ENCODE measurements around the gene SIRT5.
A peak's percentile ranks its signal among the peaks of the same experiment; 100 is the strongest.

SIRT5 gene

DNA sequence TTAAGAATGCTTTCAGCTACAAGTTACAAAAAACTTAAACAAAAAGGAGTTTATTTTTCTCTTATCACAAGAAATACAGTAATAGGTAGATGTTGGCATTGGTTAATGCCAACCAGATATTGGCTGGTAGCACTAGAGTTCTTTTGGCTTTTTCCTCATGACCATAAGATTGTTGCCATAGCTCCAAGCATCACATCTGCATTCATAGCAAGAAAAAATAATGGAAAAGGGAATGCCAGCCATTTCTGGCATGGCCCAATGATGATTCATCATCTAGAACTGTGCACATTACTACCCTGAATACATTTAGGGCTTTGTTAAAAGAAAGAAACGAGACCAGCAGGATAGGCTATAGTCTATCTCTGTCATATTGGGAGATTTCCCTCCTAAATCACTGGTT lies 20.8 kb upstream of the SIRT5 start:
- no peak for DNase-seq (ENCODE audit: low read depth)

DNA sequence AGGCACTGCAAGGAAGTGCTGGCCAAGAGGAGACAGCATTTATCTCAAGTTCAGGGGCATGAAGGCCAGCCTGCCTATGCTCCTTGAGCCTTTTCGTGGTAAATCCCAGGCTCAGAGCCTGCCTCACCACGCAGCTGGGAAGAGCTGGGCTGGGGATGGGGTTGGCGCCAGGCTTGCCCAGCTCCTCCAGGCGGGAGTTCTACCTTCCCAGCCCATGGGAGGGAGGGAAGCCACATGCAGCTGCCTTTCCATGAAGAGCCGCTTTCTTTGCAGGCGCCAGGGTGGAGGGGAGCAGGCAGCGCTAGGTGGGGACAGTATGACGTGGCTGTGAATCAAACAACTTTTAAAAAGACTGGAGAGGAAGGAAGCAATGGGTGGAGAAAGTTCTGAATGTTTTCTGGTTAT lies 19.5 kb upstream of the SIRT5 start:
- DNase-seq (ENCODE audit: low read depth) = no peak

DNA sequence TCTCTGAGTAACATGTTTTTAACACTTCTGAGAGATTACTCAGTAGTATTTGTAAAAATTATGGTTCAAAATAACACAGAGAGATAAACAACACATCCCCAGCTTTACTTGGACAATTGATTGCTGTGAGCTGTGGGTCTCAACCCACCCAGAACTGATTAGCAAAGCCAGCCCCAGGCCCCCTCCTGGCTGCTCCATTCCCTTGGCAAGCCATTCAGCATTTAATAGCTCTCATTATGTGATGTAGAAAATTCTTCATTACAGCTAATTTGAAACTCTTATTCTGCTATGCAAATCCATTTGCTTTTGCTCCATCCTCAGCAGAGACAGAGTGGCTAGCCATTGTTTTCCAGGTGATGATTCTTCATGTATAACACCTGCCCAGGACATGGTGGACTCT lies 16.6 kb upstream of the SIRT5 start:
- DNase-seq (ENCODE audit: low read depth) = no peak

DNA sequence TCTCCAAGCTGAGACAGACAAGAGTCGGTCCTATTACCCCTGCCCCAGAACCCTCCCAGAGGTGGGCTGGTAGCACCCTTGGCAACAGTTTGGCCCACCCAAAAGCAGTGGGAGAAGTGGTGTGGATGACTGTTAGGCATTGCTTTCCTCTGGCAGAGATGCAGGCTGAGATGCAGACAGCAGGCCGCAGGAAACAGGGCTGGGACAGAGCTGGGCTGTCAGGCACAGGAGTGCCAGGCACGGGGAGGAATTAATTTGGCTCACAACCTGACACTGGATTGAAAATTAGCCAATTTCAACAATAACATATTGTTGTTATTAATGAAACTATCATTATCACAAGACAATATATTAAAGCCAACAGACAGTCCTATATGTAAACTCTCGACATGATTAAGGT lies 15.7 kb upstream of the SIRT5 start:
- no peak for DNase-seq (ENCODE audit: low read depth)

DNA sequence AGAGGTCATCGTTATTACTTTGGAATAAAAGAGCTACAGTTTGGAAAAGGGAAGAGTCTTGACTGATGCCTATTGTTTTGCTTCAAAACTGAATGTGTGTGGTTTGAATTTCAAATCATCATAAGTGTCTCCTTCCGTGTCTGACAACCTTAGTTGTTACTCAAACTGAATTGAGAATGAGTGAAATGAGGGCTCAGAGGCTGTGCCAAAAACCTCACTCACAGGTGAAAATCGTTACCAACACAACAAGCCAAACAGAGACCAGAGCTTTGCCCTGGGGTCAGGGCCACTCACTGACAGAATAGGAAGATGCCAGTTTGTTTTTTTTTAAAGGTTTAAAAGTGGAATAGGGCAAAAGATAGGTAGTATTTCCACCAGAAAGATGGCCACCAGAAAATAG lies 15.2 kb upstream of the SIRT5 start:
- DNase-seq (ENCODE audit: low read depth) = no peak

DNA sequence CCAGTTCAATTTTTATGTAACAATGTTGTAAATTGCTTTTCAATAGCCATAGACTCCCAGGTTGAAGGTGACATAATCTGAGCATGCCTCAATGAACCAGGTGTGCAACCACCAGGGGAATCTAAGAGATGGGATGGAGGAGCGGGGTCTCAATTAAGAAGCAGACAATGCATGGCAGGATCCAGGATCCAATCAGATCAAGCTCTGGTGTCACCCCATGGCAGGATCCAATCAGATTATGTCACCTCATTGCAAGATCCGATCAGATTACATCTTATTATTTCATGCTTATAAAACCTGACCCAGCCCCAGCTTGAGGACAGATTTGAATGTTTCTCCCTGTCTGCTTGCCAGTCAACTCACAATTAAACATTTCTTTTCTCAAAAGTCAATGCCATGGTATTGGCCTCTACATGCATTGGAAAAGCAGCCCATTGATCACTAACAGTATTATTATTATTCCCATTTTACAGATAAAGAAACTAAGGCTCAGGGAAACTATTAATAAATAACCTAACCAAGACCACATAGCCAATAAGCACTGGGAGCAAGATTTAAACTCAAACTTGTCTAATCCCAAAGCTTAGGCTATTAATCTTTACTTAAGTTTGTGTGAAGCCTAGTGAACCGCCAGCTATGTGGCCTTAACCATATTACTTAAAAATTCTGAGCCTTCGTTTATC lies 14.3 kb upstream of the SIRT5 start:
- DNase-seq (ENCODE audit: low read depth) = no peak

DNA sequence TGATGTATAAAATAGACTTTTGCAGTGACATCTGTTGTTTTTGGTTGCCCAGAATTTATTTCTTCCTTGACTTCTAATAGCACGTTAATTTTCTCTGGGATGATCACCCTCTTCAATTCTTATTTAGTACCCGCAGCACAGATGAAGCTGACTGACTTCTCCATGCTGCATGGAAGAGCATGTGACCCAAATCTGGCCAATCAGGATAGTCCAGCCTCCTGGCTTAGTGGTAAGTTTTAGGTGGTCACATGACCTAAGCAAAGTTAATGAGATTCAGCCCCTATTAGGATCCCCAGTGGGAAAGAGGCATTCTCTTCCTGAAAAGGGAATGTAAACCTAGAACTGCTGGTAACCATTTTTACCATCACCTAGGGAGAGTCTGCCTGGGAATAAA lies 13.8 kb upstream of the SIRT5 start:
- no peak for DNase-seq (ENCODE audit: low read depth)

DNA sequence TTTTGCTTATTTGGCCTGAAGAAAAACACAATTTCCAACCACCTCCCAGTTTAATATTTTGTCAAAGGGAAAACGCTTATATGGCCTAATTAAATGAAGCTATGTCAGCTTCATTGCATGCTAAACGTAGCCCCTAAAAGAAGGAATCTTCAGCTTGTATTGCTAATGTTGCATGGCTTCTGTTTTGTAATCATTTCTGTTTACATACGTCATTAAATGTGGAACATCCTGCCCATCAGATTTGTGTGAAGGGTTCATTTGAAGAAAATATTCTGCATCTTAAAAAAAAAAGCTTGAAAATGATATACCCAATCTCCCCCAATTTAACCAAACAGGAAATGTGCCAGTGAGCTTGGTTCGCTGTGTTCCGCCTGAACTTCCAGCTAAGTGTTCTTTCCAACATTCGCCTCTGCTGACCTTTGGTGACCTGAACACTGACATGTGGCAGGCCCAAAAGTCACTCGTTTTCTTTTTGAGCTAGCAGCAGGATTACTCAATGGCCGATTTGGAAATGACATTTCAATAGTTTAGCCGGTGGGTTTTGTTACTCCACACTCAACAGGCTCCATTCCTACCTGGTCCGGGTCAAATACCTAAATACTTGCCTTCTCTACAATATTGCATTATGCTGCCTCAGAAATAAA lies 12.7 kb upstream of the SIRT5 start:
- no peak for DNase-seq (ENCODE audit: low read depth)

DNA sequence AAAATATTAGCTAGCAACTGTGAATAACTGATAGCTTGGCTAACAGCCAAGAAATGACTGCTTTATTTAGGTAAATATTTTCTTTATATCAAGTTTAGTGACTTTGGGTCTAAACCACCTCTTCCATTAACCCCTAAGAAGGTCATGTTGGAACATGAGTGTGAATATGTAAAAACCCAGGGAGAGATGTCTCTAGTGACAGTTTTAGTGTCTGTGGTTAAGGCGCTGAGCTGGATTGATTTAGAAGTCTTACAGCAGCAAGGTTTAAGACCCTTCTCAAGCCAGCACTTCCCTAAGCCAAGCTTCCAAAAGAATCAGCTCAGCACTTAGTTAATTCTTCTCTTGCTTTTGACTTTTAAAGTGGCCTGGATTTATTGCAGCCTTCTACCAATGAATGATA lies 11.4 kb upstream of the SIRT5 start:
- DNase-seq (ENCODE audit: low read depth) = no peak

DNA sequence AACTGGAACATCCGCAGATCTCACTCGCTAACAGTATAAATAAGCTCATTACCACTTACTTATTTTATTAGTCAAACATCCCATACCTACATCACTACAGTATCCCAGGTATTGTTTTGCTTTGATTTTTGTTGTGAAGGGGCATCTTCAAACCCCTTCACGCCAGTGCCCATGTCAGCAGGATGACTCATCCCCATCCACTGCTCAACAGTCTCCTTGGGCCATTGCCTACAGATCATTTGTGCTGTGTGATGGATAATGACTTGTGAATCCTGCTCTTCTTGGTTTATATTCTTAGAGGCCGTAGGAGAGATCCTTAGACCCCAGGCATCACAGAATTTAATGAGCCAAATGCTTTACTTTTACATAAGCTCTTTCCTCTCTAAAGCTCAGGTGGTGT lies 8.5 kb upstream of the SIRT5 start:
- no peak for DNase-seq (ENCODE audit: low read depth)

DNA sequence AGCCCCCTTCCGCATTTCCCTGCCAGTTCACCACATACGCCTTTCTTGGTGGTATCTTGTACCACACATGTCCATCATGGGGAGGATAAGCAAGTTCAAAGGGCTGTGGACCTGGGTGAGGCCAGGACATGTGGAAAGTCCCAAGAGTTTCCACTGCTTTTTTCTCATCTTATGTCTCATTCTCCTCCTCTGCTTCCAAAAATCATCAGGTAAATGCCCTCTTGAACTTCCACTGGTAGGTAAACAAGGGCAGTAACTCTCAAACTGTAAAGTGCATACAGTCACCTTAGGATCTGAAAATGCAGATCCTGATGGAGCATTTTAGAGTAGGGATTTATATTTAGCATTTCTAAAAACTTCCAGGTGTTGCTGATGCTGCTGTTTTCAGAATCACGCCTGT lies 7.9 kb upstream of the SIRT5 start:
- no peak for DNase-seq (ENCODE audit: low read depth)

DNA sequence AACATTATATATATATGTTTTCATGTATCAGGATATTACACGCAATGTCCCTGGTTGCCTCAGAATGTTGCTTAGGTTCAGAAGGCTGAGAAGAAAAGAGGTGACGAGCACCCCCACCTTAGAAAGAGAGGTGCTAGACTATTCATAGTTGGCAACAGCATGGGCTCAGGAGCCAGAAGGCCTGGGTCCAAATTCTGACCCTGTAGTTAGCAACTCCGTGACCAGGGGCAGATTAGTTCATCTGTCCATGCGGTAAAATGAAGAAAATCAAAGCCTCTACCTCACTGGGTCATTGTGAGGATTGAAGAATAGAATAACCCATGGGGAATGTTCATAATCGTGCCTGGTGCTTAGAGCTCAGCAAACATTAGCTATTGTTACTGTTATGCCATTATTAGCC lies 5.4 kb upstream of the SIRT5 start:
- DNase-seq (ENCODE audit: low read depth) = no peak

DNA sequence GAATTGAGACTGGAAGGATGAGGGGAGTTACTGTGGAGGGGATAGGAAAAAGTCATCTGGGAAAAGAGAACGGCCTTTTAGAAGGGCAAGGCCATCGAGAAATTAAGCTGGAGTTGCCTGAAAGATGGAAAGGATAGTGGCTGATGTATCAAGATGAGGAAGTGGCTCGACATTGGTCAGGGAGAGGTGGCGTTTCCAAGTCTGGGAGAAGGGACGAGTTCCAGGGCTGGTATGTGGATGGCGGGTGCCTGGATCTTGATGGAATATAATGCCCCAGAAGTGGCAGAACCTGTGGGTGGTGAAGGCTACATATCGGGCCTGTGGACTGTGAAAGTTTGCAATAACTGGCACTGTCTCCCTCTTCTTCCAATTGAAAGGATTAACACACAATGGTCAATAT lies 2.2 kb upstream of the SIRT5 start:
- no peak for DNase-seq (ENCODE audit: low read depth)

DNA sequence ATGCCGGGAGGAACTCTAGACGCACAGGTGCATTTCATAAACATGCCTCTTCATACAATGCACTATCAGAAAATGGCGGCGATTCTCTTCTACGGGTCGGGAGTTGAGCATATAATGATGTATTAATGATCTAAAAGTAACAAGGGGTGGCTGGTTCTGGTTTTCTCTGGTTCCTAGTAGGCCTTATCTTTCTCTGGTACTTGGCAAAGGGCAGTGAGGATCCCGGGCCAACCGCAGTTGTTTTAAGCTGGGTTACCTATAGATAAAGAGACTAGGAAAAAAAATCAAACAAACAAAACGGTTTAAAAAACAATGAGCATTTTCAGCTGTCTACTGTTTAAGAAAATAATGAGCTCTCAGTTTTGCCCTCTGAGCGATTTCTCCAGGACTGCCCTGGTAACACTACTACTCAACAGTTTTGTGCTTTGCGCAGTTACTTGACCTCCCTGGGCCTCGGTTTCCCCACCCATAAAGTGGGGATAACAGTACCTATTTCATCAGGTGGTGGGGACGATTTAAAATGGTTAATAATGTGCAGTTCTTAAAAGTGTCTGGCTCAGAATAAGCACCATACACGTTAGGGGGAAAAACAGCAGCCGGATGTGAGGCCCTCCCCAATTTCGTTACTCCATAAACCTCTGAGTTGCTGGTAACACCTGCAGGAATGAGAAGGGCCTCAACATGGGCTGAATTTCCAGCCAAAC lies 1.3 kb upstream of the SIRT5 start:
- no peak for DNase-seq (ENCODE audit: low read depth)

DNA sequence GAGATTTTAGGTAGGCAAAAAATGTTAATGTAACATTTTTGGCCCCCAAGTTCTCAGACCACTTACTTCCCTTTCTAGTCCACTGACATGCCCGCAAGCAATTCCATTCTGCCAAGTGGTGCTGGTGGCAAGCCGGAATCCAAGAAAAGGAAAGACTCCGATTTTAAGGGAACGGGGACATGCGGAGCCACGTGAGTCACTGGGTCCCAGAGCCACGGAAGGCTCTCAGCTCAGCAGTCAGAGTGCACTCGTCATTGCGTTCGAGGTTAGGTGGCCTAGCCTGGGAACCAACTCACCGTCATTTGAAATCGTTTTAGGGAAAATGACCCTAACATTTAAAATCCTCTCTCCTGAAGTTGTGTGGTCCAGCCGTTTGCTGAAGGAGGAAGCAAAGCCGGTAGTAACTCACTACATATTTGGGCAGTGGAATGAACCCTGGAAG lies 711 bp upstream of the SIRT5 start:
- DNase-seq (ENCODE audit: low read depth) = no peak

DNA sequence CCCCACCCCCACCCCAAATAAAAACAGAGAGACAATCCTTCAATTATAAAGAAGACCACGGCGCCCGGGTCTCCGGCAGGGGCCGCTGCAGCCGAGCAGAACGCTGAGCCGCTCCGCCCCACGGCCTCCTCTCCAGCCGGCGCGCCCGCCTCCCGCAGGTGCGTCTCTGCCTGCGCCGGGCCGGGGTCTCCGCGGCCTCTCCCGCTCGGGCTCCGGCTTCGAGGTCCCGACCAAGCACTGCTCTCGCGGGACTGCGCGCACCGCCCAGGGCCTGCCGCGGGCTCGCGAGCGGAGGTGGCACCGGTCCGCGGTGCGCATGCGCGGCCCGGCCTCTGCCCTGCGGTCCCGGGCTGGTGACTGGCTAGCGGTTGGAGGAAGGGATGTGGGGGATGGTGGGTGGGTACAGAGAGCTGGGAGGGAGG lies 241 bp upstream of the SIRT5 start:
- DNase-seq (ENCODE audit: low read depth) = peak; percentile 88

DNA sequence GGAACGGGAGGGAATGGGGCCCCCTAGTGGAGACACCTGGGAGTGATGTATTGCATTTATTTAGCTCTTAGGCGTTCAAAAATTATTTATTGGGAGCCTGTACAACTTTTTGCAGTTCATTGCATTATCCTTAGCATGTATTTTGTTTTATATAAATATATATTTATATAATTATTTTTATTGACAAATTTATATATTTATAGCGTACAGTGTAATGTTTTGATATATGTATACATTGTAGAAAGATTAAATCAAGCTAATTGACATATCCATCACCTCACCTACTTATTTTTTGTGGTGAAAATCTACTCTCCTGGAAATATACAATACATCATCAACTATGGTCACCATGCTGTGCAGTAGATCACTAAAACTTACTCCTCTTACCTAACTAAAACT lies 975 bp downstream of the SIRT5 start:
- DNase-seq (ENCODE audit: low read depth) = no peak

DNA sequence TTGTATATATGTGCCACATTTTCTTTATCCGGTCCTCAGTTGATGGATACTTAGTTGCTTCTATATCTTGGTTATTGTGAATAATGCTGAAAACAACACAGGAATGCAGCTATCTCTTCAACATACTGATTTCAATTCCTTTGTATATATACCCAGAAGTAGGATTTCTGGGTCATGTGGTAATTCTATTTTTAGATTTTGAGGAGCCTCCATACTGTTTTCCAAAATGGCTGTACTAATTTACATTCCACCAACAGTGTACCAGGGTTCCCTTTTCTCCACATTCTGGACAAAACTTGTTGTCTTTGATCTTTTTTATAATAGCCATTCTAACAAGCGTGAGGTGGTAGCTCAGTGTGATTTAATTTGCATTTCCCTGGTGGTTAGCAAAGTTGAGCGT lies 1.6 kb downstream of the SIRT5 start:
- no peak for DNase-seq (ENCODE audit: low read depth)

DNA sequence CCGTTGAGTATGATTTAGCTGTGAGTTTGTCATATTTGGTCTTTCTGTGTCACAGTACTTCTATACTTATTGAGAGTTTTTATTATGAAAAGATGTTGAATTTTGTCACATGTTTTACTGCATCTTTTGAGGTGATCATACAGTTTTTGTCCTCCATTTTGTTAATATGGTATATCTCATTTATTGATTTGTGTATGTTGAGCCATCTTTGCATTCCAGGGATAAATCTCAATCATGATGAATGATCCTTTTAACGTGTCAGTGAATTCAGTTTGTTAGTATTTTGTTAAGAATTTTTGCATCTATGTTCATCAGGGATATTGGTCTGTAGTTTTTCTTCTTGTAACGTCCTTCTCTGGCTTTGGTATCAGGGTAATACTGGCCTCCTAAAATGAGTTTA lies 3.5 kb downstream of the SIRT5 start:
- DNase-seq (ENCODE audit: low read depth) = no peak

DNA sequence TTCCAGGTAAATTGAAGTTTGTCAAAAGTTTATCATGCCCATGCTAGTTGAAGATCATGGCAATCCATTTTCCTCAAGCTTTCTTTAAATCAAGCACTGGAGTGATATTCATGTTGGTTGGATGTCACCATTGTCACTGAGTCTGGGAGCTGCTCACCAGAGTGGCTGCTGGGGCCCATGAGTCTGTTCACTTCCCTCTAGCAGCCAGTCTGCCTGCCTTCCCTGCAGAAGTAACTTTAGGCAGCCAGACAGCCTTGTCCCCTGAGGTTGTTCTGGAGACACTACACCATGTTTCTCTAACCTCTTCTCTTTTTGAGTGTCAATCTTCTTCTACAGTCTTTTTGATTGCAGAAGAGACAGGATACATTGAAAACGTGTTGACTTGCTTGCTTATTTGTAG lies 5.5 kb downstream of the SIRT5 start:
- no peak for DNase-seq (ENCODE audit: low read depth)

DNA sequence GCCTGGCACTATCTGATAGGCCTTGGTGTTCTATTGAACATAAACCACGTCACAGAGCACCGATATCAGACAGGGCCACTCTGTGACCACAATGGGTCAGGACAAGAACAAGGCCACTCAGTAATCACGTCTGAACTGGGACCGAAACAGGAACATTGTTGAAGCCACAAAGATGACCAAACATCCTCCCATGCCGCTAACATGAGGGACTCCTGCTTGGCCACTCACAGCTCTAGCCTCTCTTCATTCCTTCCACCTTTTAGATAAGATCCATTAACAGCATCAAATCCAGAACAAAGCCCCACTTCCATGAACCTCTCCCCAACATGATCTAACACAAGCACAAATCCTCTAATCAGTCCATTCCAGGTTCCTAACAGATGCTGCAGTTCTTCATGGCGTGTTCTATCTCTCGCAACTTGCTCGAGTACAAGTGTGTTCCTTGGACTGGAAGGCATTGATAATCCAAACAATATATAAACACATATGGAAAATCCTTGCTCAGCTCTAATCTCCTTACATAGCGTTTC lies 7.4 kb downstream of the SIRT5 start:
- DNase-seq (ENCODE audit: low read depth) = no peak

DNA sequence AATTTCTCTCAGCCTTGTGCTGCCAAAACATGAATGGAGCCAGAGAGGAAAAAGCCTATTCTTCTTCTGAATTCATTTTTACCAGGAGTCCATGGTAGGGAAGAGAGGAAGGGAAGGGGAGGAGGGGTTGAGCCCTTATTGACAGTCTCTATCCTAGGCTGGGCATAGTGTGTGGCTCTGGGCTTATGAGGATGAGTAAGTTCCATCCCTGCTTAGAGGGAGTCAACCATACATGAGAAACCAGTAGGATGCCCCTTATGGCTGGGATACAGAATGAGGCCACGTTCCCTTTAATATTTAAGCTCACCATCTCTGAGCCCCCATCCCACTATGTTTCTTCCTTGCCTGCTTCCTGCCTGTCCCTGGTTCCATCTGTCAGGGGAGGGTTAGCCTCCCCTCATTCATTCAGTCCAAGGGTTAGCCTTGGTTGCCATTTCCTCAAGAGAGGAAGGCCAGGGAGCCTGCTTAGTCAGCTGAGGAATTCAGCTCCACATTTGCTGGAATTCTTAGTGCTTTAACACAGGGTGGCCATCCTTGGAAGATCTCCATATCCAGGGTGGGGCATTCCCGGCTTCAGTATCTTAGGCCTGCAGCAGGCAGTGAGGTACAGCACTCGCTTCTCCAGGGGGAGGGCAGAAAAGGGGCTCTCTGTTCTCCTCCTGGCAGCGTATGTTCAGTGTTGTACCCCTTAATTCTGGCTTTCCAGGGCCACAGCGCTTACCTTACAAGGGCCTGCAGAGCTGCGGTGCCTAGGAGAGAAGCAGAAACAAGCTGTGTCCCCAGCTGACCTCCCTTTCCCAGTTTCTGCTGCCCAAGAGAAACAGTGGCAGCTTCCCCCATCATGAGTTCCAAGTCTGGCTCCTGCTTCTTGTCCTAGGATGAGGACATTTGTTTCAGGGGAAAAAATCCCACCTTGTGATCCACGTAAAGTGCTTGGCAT lies 12.5 kb downstream of the SIRT5 start:
- DNase-seq (ENCODE audit: low read depth) = no peak

All from stimulated activated CD8-positive, alpha-beta memory T cell treated with anti-CD3 and anti-CD28 coated beads, Interleukin-12 subunit alpha, Interleukin-12 subunit beta, amount 100 ng/mL, for 1 hour (primary cell).